HG02571 (cell line): ENCODE data around the gene ETV7.
"Not testable (repeated sequence)": the region's sequence is repeated elsewhere in the genome, so short reads cannot be mapped to it uniquely, and the experiment has no call there.

Experiments used
- ATAC-seq: cut with Tn5 transposase; IDR thresholded peaks from one replicate; pipeline ENCODE4 v1.9.1; 2021; ENCODE audit warnings: mild to moderate bottlenecking, moderate library complexity; ENCODE audit not compliant: unreplicated experiment

The ETV7 gene

DNA sequence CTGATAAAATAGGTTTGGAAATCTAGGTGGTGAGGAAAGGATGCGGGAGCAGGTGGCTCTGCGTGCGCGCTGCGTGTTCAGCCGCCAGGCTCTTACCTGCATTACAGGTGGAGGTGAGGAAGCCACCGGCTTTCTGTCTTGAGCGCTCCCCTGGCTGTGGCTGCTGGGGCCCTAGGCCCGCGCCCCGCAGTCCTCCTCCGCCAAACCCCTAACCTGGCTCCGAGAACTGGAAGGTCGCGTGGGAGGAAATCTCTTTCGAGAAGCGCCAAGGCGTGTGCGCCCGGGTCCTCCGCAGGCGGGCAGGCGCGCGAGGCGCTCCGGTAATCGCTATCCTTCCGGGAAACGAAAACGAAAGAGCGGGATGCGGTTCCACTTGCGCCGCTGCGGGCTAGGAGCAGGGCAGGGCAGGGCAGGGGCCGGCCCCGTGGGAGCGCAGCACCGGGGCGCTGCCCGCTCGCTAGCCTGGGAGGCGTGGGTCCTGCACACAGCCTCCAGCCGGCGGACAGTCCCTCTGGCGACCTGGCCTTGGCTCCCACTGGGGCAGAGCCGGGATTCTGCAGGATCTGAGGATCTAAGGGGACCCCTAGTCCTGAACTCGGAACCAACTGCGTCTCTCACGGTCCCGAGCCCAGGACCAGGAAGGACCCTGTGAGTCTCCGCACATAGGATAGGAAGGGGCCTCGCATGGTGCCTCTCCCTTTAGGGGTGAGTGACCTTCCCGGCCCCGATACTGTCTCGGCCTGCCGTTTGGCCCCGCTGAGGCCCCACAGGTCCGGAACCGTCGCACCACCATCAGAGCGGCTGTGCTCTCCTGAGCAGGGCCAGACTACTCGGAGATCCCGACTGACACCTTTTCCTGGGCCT is at the start of gene ETV7:
Gene ETV7 (minus strand): TSS at position 230 of the 864 bp plus-strand sequence. CDS start 128 bp downstream, at position 102.
- ATAC-seq: no peak

DNA sequence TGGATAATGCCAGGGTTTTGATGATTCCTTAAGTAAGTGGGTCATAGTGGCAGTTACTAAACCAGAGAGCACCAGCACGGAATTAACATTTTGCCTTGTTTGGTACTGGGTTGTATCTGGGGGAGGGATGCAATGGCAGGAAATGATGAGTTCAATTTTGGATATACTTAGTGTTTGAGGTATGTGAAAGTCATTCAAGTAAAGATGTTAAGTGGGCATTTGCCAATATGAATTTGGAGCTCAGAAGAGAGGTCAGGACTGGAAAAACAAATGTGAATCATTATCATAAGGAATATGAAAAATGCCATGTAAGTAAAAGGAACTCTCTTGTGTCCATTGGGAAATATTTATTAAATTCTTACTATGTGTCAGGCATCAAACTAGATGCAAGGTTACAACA is 49.0 kb upstream of the ETV7 start:
- ATAC-seq: no peak

DNA sequence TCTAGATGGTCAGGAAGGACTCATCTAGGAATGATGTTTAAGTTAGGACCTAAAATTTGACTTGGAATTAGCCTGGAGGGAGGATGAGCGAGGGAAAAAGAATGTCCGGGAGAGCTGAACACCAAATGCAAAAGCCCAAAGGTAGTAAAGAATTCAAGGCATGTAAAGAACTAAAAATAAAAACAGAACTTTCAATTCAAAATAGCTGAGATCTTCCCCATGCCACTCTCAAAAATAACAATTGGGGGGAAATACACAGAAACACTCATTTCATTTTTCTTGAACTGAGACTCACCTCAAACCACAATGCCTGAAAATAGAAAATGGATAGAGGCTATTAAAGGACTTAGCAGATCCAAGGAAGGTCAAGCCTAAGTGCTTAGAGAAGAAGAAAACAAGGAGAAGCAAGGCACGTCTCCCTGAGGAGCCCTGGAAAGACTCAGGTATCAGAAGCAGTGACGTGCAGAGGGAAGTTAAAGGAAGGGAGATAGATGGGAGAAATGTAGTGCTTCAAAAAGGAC is 44.7 kb upstream of the ETV7 start:
- no peak for ATAC-seq

GRCh38 chr6:36431197-36431596 is 43.7 kb upstream of the ETV7 start:
- ATAC-seq: no peak

GRCh38 chr6:36430351-36430750 is 42.9 kb upstream of the ETV7 start:
- ATAC-seq: no peak

DNA sequence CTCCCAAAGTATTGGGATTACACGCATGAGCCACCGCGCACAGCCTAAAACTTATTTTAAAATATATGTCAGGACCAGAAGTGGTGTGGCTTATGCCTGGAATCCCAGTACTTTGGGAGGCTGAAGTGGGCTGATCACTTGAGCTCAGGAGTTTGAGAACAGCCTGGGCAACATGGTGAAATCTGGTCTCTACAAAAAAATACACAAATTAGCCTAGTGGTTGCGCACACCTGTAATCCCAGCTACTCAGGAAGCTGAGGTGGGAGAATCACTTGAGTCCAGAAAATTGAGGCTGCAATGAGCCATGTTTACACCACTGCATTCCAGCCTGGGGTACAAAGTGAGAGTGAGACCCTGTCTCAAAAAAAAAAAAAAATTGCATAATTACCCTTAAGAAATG is 41.4 kb upstream of the ETV7 start:
- no peak for ATAC-seq

- no peak for ATAC-seq
Measured at GRCh38 chr6:36426622-36427021, 39.2 kb upstream of the ETV7 start.

DNA sequence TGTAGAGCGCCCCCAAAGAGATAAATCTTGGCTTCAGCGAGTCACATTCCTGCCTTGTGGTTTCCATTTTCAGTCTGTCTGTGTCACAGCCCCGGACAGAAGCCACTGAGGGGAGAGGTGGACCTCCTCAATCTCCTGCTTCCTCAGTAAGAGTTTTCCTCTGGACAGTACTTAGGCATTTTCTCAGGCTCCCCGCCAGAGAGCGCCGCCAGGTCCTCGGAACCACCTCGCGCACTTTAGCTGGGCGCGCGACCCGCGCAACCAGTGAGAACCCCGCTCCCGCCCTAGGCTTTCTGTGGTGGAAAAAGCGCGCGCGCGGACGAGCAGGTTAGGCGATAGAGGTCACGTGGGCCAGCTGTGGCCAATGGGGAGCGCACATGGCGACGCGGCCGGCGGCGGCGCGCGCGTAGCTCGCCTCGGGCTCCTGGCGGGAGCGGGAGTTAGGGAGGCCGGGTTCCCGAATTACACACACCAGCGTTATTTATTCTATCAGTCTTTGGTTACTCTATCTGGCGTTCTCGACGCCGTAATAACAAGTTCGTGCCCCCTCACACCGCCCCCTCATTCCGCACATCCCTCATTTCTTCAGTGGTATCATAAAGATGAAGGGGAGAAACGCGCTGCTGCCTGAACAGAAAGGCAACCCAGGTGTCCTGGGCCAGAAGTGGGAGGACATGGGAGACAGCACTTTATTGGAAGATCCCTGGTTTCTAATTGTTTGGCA is 35.8 kb upstream of the ETV7 start:
- peak; percentile 96 for ATAC-seq

DNA sequence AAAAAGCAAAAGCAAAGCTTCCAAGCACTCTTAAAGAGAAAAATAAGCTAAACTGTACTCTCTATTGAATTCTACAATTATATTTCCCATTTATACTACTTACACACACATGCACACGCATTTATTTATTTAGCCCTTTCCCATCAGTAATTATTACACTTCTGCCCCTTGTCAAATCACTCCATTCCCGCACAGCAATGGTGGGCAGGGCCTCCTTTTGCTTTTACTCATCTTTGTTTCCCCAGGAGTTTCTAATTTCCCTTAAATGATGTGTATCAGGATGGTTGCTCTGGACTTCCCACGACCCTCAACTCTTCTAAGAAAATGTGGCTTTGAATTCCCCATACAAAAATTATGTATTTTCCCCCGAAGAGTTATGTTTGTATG is 35.2 kb upstream of the ETV7 start:
- no peak for ATAC-seq

DNA sequence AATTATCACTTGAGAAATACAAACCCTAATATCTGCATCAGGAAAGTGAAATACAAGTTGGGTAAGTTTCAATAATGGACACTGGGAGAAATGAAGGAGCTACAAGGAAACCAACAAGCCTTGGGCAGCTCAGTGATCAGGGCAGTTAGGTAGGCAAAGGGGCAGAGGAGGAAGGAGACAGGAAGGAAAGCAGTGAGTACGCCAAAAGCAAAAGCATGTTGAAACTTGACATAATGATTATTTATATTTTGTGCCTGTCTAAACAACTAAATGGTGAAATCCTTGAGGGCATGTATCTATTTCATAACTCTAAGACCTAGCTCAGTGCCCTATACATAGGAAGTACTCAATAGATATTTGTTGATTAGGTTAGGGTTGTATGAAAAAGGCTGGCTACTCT is 31.8 kb upstream of the ETV7 start:
- ATAC-seq: no peak

DNA sequence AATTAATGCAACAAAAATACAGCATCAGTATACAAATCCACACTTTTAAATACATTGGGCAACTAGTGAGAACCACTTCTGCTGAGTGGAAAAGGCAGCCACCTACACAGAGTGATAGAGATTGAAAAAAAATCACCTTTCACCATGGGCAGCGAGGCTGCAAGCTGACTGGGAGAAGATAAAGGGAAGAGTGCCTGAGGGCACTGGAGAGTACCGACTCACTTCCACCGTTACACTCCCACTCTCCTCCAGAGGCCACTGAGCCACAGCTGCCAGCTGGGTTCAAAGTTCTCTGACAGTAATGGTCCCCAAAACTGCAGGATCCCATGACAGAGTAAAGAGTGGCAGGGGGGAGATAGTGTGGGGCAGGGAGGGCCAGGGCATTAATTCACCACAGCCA is 31.1 kb upstream of the ETV7 start:
- ATAC-seq: no peak

DNA sequence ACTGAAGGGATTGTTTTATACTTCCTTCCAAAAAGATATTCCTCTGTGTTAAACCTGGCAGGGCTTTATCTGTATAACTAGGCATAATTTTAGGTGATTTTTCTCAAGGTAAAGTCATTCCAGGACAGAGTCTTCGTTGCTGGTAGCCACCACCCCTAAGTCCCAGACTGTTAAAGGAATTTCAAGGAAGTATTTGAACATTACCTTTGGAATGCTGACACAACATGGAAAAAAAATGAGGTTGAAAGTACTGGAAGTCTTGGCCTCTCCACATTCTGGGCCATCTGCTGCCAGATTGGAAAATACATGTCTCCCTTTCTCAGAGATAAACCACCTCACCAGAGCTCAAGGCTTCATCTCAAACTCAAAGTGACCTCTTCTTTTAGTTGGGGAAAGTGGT is 27.0 kb upstream of the ETV7 start:
- ATAC-seq: no peak

GRCh38 chr6:36413489-36414480 is 26.3 kb upstream of the ETV7 start:
- ATAC-seq: no peak

GRCh38 chr6:36409718-36410117 is 22.2 kb upstream of the ETV7 start:
- not testable (repeated sequence) for ATAC-seq

- no peak for ATAC-seq
Measured at GRCh38 chr6:36404164-36404563, 16.7 kb upstream of the ETV7 start.

GRCh38 chr6:36402481-36402880 is 15.0 kb upstream of the ETV7 start:
- ATAC-seq: no peak

GRCh38 chr6:36399970-36400369 is 12.5 kb upstream of the ETV7 start:
- no peak for ATAC-seq

GRCh38 chr6:36392621-36393020 is 5.2 kb upstream of the ETV7 start:
- ATAC-seq: no peak

DNA sequence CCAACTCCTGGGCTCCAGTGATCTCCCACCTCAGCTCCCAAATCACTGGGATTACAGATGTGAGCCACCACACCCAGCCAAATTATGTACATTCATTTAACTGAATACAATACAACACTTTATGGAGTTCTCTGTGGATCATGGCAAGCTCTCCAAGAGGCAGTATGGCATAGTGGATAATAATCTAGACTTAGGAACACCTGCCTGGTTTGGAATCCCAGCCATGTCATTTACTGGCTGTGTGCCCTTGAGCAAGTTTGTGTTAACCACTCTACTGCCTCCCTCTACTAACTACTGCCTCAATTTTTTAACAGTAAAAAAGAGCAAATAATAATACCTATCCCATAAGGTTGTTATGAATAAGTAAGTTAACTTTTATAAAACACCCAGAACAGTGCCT is 1.9 kb upstream of the ETV7 start:
- ATAC-seq: no peak

DNA sequence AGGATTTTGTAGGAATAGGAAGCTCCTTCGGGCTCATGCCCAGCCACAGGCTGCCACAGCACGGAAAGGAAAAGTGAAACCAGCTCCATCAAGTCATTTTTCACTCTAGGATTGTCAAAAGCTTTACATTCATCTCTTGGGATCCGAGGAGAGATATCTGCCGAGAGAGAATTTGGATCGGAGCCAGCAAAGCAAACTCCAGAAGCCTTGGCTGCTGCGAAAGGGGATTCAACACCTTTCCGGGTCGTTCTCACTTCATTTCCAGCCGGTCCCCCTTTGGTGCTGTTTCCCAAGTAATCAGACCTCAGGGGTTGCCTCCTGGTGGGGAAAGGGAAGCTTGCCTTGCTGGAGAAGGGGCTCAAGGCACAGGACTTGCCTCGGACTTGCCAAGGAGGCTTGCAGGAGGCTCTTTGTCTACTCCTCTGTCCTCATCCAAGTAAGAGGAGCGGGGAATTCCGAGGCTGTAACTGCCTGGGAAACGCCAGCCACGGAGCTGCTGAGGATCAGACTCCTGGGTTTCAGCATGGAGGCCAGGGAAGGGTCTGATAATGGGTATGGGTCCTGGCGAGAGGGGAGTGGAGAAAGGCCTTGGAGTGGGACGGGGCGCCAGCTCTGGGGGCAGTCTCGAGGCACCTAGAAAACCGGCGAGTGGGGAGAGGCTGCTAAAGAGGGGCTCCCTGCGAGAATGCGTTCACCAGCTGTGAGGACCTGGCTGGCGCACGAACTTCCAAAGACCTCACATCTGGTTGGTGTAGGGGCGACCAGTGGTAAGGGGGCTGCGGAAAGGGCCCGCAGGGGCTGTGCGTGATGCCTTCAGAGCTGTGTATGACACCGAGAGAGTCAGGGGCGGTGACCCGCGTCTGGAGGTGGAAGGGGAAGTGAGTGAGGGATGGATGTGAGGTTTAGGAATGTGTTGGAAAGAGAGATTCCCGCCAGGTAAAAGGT is 702 bp downstream of the ETV7 start:
- ATAC-seq: no peak
